HCT116 (cell line): ENCODE measurements around the gene CHDH. TPM values are rescaled to one million over a fixed set of nuclear protein-coding genes. Genes with fewer than 3 reads are reported as not detected.

Experiments used
- ATAC-seq: fragments of 200-7000 bp; cut with Tn5 transposase; 2 replicates; pipeline ENCODE4 v1.9.1; 2020; ENCODE audit warnings: mild to moderate bottlenecking, moderate library complexity
- BruUV-seq: library from RNA; stranded (reverse); fragments of 400-500 nt; replicated peaks from 2 replicates; lab custom pipeline; 2021; lab: Mats Ljungman, UMichigan
- CTCF ChIA-PET: fragments of 300-600 bp; sonication (Branson Sonifier 250); formaldehyde crosslinking; loops from one replicate; lab custom pipeline; 2021; ENCODE audit warnings: antibody characterized with exemption; lab: Charles Lee
- POLR2A ChIA-PET: fragments of 300-600, 350-600 bp; sonication (Branson Sonifier 250); formaldehyde crosslinking; loops from one replicate; lab custom pipeline; 2021; ENCODE audit warnings: antibody characterized with exemption; lab: Charles Lee
- RAD21 ChIA-PET, 2 experiments: fragments of 300-600 bp; sonication (Branson Sonifier 250); formaldehyde crosslinking; loops; one replicate each; lab custom pipeline; 2023; ENCODE audit warnings: low total read pairs in 2 of 2; ENCODE audit not compliant: uncharacterized antibody in 2 of 2, unreplicated experiment in 2 of 2, low non-redundant PET in 1 of 2; lab: Charles Lee
- DNase-seq: peaks from one replicate; pipeline ENCODE4 v3.0.0-alpha.2; 2010; ENCODE audit warnings: low read depth, low spot score
- H2AFZ ChIP-seq: fragments of 200-600 bp; shearing (Covaris generic), sonication (generic); 2 replicates; pipeline ENCODE4 v1.6.1; 2017; ENCODE audit warnings: low read depth, mixed run types, mixed read lengths, antibody characterized with exemption, low read length; ENCODE audit not compliant: poor library complexity, severe bottlenecking
- H3K27ac ChIP-seq: 2 replicates; pipeline ENCODE4 v1.5.1; 2012; ENCODE audit warnings: low read depth, low read length
- H3K27me3 ChIP-seq: fragments of 200-600 bp; sonication (generic); 2 replicates; pipeline ENCODE4 v1.6.1; 2016; ENCODE audit warnings: mixed run types, low read length, mixed read lengths; ENCODE audit not compliant: insufficient read depth
- H3K36me3 ChIP-seq, 2 experiments: fragments of 200-500 bp in 1 of 2; fragments of 200-600 bp in 1 of 2; sonication (Bioruptor generic) in 1 of 2; sonication (generic) in 1 of 2; 2 replicates each; pipeline versions ENCODE4 v1.5.1 to v1.6.1; 2014 to 2016; ENCODE audit warnings: low read length in 2 of 2, inconsistent platforms in 1 of 2, mixed read lengths in 1 of 2, mixed run types in 1 of 2; ENCODE audit not compliant: insufficient read depth in 2 of 2, control insufficient read depth in 1 of 2
- H3K4me1 ChIP-seq, 2 experiments: fragments of 200-600 bp in 1 of 2; sonication (generic) in 1 of 2; 2 replicates each; pipeline versions ENCODE4 v1.5.1 to v1.6.1; 2012 to 2017; ENCODE audit warnings: low read length in 2 of 2, inconsistent platforms in 1 of 2, mild to moderate bottlenecking in 1 of 2, mixed read lengths in 1 of 2, mixed run types in 1 of 2, moderate library complexity in 1 of 2; ENCODE audit not compliant: insufficient read depth in 2 of 2, control insufficient read depth in 1 of 2
- H3K4me2 ChIP-seq: fragments of 200-600 bp; sonication (generic); 2 replicates; pipeline ENCODE4 v1.6.1; 2017; ENCODE audit warnings: mixed run types, low read length, mixed read lengths
- H3K4me3 ChIP-seq, 2 experiments: fragments of 200-600 bp in 1 of 2; sonication (generic) in 1 of 2; replicated peaks in 1 of 2; 2 replicates each; pipeline ENCODE4 v1.5.1; 2011 to 2016; ENCODE audit warnings: low read length in 2 of 2, control low read depth in 1 of 2, low read depth in 1 of 2, mild to moderate bottlenecking in 1 of 2, mixed read lengths in 1 of 2, mixed run types in 1 of 2
- H3K79me2 ChIP-seq: fragments of 200-600 bp; sonication (generic); 2 replicates; pipeline ENCODE4 v1.6.1; 2017; ENCODE audit warnings: mild to moderate bottlenecking, mixed run types, low read length, moderate library complexity, mixed read lengths; ENCODE audit not compliant: insufficient read depth
- H3K9ac ChIP-seq: fragments of 200-600 bp; sonication (generic); 2 replicates; pipeline ENCODE4 v1.6.1; 2016; ENCODE audit warnings: low read length, mixed read lengths
- H3K9me2 ChIP-seq: fragments of 200-600 bp; sonication (generic), shearing (Covaris generic); 2 replicates; pipeline ENCODE4 v1.6.1; 2017; ENCODE audit warnings: mixed run types, mild to moderate bottlenecking, moderate library complexity; ENCODE audit not compliant: insufficient read depth
- H3K9me3 ChIP-seq, 2 experiments: fragments of 200-500 bp in 1 of 2; fragments of 200-600 bp in 1 of 2; sonication (Bioruptor generic) in 1 of 2; sonication (generic) in 1 of 2; 2 replicates each; pipeline ENCODE4 v1.6.1; 2014 to 2017; ENCODE audit warnings: low read length in 2 of 2, mixed read lengths in 2 of 2, inconsistent platforms in 1 of 2, low read depth in 1 of 2, mild to moderate bottlenecking in 1 of 2, mixed run types in 1 of 2, moderate library complexity in 1 of 2; ENCODE audit not compliant: control insufficient read depth in 1 of 2, insufficient read depth in 1 of 2
- H4K20me1 ChIP-seq: fragments of 200-600 bp; sonication (generic), shearing (Covaris generic); 2 replicates; pipeline ENCODE4 v1.6.1; 2017; ENCODE audit warnings: mixed run types, mild to moderate bottlenecking, moderate library complexity; ENCODE audit not compliant: insufficient read depth
- CBX3 ChIP-seq: IDR thresholded peaks from 2 replicates; pipeline ENCODE4 v1.6.1; 2012; ENCODE audit warnings: low read depth
- EGR1 ChIP-seq: IDR thresholded peaks from 2 replicates; pipeline ENCODE4 v1.6.1; 2012; ENCODE audit warnings: low read depth
- EZH2 ChIP-seq: fragments of 200-600 bp; sonication (generic); IDR thresholded peaks from 2 replicates; pipeline ENCODE4 v1.6.1; 2017; ENCODE audit warnings: antibody characterized with exemption, mixed run types
- EZH2phosphoT487 ChIP-seq: fragments of 200-600 bp; IDR thresholded peaks from 2 replicates; pipeline ENCODE4 v1.6.1; 2018; ENCODE audit warnings: antibody characterized with exemption, borderline replicate concordance
- POLR2A ChIP-seq: IDR thresholded peaks from 2 replicates; pipeline ENCODE4 v1.7.0; 2011; ENCODE audit warnings: borderline replicate concordance; ENCODE audit not compliant: insufficient read depth, insufficient read length; ENCODE audit errors: extremely low read depth
- SIN3A ChIP-seq: IDR thresholded peaks from 2 replicates; pipeline ENCODE4 v1.6.1; 2012; ENCODE audit warnings: low read depth
- SP1 ChIP-seq: IDR thresholded peaks from 2 replicates; pipeline ENCODE4 v1.6.1; 2012; ENCODE audit warnings: low read depth
- SRF ChIP-seq: IDR thresholded peaks from 2 replicates; pipeline ENCODE4 v1.6.1; 2012; ENCODE audit warnings: low read depth
- YY1 ChIP-seq: IDR thresholded peaks from 2 replicates; pipeline ENCODE4 v1.6.1; 2011; ENCODE audit warnings: low read length, low read depth, moderate library complexity, mild to moderate bottlenecking; ENCODE audit not compliant: insufficient replicate concordance; ENCODE audit errors: extremely low read depth
- ZNF274 ChIP-seq: fragments of 200-500 bp; sonication (Bioruptor generic); IDR thresholded peaks from 2 replicates; pipeline ENCODE4 v1.6.1; 2014; ENCODE audit warnings: mild to moderate bottlenecking, low read depth, low read length, inconsistent platforms
- intact Hi-C: fragments of 100-400 bp; cut with micrococcal nuclease; formaldehyde crosslinking; loops from 2 replicates; pipeline ENCODE4 v1.10.0; 2022
- total RNA-seq: library from RNA; stranded (reverse); gene quantifications from one replicate; pipeline ENCODE4 v1.2.1, GENCODE V29; 2021; ENCODE audit not compliant: unreplicated experiment
- TF ChIP-seq, protein P1 (sequence below): IDR thresholded peaks from 2 replicates; pipeline ENCODE4 v1.6.1; 2012
- TF ChIP-seq, protein P2 (sequence below), 3 experiments: fragments of 200-600 bp in 1 of 3; sonication (generic) in 1 of 3; IDR thresholded peaks in 2 of 3; conservative IDR thresholded peaks in 1 of 3; 2 replicates each; pipeline ENCODE4 v1.5.1; 2012 to 2017; ENCODE audit warnings: low read depth in 2 of 3, low read length in 2 of 3, antibody characterized with exemption in 1 of 3, borderline replicate concordance in 1 of 3, control low read depth in 1 of 3, mild to moderate bottlenecking in 1 of 3, mixed read lengths in 1 of 3, mixed run types in 1 of 3, moderate library complexity in 1 of 3; ENCODE audit not compliant: insufficient read depth in 1 of 3
- TF ChIP-seq, protein P3 (sequence below): IDR thresholded peaks from 2 replicates; pipeline ENCODE4 v1.6.1; 2012; ENCODE audit warnings: low read depth

The CHDH gene
- total RNA-seq, 1 experiment from 2014 or later = 10.8 TPM

DNA sequence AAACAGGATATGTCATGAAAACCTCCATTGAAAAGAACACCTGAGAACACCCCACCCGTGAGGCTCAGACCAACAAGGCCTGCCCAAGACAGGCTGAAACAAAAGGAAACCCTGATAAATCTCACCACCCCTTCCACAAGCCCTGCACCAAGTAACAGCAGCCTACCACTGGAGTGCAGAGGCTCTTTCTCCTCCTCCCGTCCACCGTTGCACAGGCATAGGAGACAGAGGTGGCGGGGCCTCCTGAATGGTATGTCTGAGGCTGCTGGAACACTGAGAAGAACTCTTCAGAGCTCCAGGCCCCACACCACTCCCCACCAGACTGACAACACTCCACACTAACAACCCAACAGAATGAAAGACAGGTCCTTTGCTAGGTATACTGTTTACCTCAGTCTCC lies 21.4 kb downstream of the CHDH start (continued):
- no peak for TF ChIP-seq EGR1
- no peak for TF ChIP-seq ZNF274
- no peak for TF ChIP-seq SIN3A
- TF ChIP-seq, protein P1, sequence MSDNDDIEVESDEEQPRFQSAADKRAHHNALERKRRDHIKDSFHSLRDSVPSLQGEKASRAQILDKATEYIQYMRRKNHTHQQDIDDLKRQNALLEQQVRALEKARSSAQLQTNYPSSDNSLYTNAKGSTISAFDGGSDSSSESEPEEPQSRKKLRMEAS = no peak
- TF ChIP-seq CBX3 = no peak
- TF ChIP-seq, protein P2, sequence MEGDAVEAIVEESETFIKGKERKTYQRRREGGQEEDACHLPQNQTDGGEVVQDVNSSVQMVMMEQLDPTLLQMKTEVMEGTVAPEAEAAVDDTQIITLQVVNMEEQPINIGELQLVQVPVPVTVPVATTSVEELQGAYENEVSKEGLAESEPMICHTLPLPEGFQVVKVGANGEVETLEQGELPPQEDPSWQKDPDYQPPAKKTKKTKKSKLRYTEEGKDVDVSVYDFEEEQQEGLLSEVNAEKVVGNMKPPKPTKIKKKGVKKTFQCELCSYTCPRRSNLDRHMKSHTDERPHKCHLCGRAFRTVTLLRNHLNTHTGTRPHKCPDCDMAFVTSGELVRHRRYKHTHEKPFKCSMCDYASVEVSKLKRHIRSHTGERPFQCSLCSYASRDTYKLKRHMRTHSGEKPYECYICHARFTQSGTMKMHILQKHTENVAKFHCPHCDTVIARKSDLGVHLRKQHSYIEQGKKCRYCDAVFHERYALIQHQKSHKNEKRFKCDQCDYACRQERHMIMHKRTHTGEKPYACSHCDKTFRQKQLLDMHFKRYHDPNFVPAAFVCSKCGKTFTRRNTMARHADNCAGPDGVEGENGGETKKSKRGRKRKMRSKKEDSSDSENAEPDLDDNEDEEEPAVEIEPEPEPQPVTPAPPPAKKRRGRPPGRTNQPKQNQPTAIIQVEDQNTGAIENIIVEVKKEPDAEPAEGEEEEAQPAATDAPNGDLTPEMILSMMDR (IDR thresholded peaks at IDR 0.05 in 2 of 3, conservative IDR thresholded peaks at IDR 0.05 in 1 of 3; ENCODE audit: borderline replicate concordance in 1 of 3, insufficient read depth in 1 of 3, low read depth in 2 of 3, low read length in 2 of 3) = no peak
- no peak for TF ChIP-seq POLR2A
- no peak for TF ChIP-seq YY1
- TF ChIP-seq EZH2phosphoT487 = no peak
- TF ChIP-seq SRF = no peak
- TF ChIP-seq EZH2 = no peak

DNA sequence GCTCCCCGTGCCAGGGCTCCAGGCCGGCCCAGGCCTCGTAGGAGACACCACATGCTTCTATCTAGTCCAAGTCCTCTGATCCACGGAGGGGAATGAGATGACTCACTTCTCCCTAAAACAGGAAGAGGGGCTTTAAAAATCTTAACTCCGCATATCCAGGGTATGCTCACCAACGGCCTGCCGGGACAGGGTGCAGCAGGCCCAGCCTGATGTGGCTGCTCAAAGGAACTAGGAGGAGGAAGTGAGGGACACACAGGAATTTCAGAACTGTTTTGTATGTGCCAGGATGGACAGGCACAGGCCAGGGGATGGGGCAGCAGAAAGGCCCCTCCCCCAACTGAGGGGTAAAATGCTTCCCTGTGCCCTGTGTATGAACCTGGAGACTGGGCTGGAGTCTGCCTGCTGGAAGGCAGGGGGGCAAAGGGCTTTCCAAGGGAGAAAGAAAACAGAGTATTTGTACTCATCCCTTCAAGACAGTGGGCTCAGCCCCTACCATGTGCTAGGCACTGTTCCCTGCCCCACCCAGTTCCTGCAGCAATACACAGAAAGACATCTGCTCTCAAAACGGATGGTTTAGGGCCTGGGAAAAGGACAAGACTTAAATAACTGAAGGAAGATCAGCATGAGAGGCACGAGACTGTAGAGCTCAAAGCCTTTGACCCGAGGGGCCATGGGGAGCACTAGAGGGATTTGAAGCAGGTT lies 22.1 kb downstream of the CHDH start:
- no peak for ATAC-seq
- intact Hi-C loops = no loop called here
- POLR2A ChIA-PET = no interaction called here

More for the DNA sequence above, 22.1 kb downstream of the CHDH start:
- Histone ChIP-seq H3K4me3 (no peak overlapping the region), H3K9me2 (no peaks in the 10 kb centered on the region), H3K79me2 (no peaks in the 10 kb centered on the region), H3K36me3 (no peaks in the 10 kb centered on the region), H4K20me1 (no peaks in the 10 kb centered on the region), H2AFZ (no peak overlapping the region), H3K4me1 (no peaks in the 10 kb centered on the region), H3K4me2 (no peak overlapping the region), H3K9me3 (no peaks in the 10 kb centered on the region), H3K27ac (no peak overlapping the region), H3K27me3 (no peaks in the 10 kb centered on the region), H3K9ac (no peak overlapping the region)
- RAD21 ChIA-PET = no interaction called here
- CTCF ChIA-PET = no interaction called here
- BruUV-seq = no TSS peak
- DNase-seq = no peak
- TF ChIP-seq, protein P2 (IDR thresholded peaks at IDR 0.05 in 2 of 3, conservative IDR thresholded peaks at IDR 0.05 in 1 of 3; ENCODE audit: borderline replicate concordance in 1 of 3, insufficient read depth in 1 of 3, low read depth in 2 of 3, low read length in 2 of 3) = no peak
- TF ChIP-seq EZH2 (no peak), POLR2A (no peak), SP1 (no peak)
- TF ChIP-seq, protein P3, sequence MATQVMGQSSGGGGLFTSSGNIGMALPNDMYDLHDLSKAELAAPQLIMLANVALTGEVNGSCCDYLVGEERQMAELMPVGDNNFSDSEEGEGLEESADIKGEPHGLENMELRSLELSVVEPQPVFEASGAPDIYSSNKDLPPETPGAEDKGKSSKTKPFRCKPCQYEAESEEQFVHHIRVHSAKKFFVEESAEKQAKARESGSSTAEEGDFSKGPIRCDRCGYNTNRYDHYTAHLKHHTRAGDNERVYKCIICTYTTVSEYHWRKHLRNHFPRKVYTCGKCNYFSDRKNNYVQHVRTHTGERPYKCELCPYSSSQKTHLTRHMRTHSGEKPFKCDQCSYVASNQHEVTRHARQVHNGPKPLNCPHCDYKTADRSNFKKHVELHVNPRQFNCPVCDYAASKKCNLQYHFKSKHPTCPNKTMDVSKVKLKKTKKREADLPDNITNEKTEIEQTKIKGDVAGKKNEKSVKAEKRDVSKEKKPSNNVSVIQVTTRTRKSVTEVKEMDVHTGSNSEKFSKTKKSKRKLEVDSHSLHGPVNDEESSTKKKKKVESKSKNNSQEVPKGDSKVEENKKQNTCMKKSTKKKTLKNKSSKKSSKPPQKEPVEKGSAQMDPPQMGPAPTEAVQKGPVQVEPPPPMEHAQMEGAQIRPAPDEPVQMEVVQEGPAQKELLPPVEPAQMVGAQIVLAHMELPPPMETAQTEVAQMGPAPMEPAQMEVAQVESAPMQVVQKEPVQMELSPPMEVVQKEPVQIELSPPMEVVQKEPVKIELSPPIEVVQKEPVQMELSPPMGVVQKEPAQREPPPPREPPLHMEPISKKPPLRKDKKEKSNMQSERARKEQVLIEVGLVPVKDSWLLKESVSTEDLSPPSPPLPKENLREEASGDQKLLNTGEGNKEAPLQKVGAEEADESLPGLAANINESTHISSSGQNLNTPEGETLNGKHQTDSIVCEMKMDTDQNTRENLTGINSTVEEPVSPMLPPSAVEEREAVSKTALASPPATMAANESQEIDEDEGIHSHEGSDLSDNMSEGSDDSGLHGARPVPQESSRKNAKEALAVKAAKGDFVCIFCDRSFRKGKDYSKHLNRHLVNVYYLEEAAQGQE = no peak
